IgD-negative memory B cell (primary cell): Measurements from ENCODE around the gene SLC4A8. TPM values are rescaled to one million over a fixed set of nuclear protein-coding genes. Genes with fewer than 3 reads are reported as not detected.

ENCODE experiments used
- H3K27ac Mint-ChIP-seq, 3 donors: one replicate each; pipeline ENCODE4 v1.8.0; 2020 to 2022; ENCODE audit warnings: mild to moderate bottlenecking in 3 of 3, mixed read lengths in 3 of 3, moderate library complexity in 1 of 3
- H3K27me3 Mint-ChIP-seq: one replicate; pipeline ENCODE4 v1.8.0; 2021; ENCODE audit warnings: mixed read lengths
- H3K36me3 Mint-ChIP-seq: one replicate; pipeline ENCODE4 v1.8.0; 2020; ENCODE audit warnings: mild to moderate bottlenecking, mixed read lengths
- H3K4me1 Mint-ChIP-seq, 3 donors: one replicate each; pipeline ENCODE4 v1.8.0; 2020 to 2022; ENCODE audit warnings: mixed read lengths in 3 of 3, mild to moderate bottlenecking in 1 of 3
- H3K4me3 Mint-ChIP-seq, 4 donors: one replicate each; pipeline ENCODE4 v1.8.0; 2020 to 2022; ENCODE audit warnings: mild to moderate bottlenecking in 4 of 4, mixed read lengths in 4 of 4, moderate library complexity in 3 of 4
- H3K9me3 Mint-ChIP-seq, 3 donors: one replicate each; pipeline ENCODE4 v1.8.0; 2020 to 2021; ENCODE audit warnings: mixed read lengths in 3 of 3, mild to moderate bottlenecking in 1 of 3
- polyA plus RNA-seq: library from polyadenylated mRNA; unstranded; fragments of 300-500 nt; fragmentation: Illumina TruSeq; gene quantifications from one replicate; pipeline ENCODE4 v1.2.3, GENCODE V29; 2021

SLC4A8 gene
- polyA plus RNA-seq, 1 donor from 2014 or later: 0.53 TPM

GRCh38 chr12:51405801-51406207 is 18.8 kb upstream of the SLC4A8 start:
- Mint-ChIP-seq H3K27ac (no peak overlapping the region), H3K27me3 (no peaks in the 10 kb centered on the region), H3K4me1 (no peaks in the 10 kb centered on the region), H3K36me3 (peaks cover 4% of the 10 kb centered on the region), H3K9me3 (no peaks in the 10 kb centered on the region), H3K4me3 (no peak overlapping the region)

GRCh38 chr12:51406290-51406689 is 18.3 kb upstream of the SLC4A8 start:
- Mint-ChIP-seq H3K36me3 (peaks cover 4% of the 10 kb centered on the region), H3K4me3 (no peak overlapping the region), H3K4me1 (no peaks in the 10 kb centered on the region), H3K27ac (no peak overlapping the region), H3K27me3 (no peaks in the 10 kb centered on the region), H3K9me3 (no peaks in the 10 kb centered on the region)

- peaks cover 2% of the 10 kb centered on the region for H3K36me3 Mint-ChIP-seq
- H3K27ac Mint-ChIP-seq: no peak overlapping the region
- H3K27me3 Mint-ChIP-seq: no peaks in the 10 kb centered on the region
- no peaks in the 10 kb centered on the region for H3K9me3 Mint-ChIP-seq
- no peaks in the 10 kb centered on the region for H3K4me1 Mint-ChIP-seq
- no peak overlapping the region for H3K4me3 Mint-ChIP-seq
Observed at GRCh38 chr12:51406859-51407258, 17.8 kb upstream of the SLC4A8 start.

GRCh38 chr12:51407604-51408003 is 17.0 kb upstream of the SLC4A8 start:
- Mint-ChIP-seq H3K27ac (no peak overlapping the region), H3K4me3 (no peak overlapping the region), H3K9me3 (no peaks in the 10 kb centered on the region), H3K27me3 (no peaks in the 10 kb centered on the region), H3K4me1 (peaks cover 0 to 2% (median 0%) of the 10 kb centered on the region in 3 donors), H3K36me3 (peaks cover 2% of the 10 kb centered on the region)

- Mint-ChIP-seq H3K4me3 (no peak overlapping the region), H3K9me3 (no peaks in the 10 kb centered on the region), H3K27me3 (no peaks in the 10 kb centered on the region), H3K4me1 (peaks cover 4 to 10% (median 6%) of the 10 kb centered on the region in 3 donors), H3K27ac (no peak overlapping the region), H3K36me3 (peaks cover 2% of the 10 kb centered on the region)
Observed at GRCh38 chr12:51409846-51410245, 14.8 kb upstream of the SLC4A8 start.

- peaks cover 4 to 10% (median 6%) of the 10 kb centered on the region in 3 donors for H3K4me1 Mint-ChIP-seq
- H3K9me3 Mint-ChIP-seq: no peaks in the 10 kb centered on the region
- no peaks in the 10 kb centered on the region for H3K27me3 Mint-ChIP-seq
- H3K36me3 Mint-ChIP-seq: peaks cover 2% of the 10 kb centered on the region
- H3K4me3 Mint-ChIP-seq: no peak overlapping the region
- H3K27ac Mint-ChIP-seq: no peak overlapping the region
Observed at GRCh38 chr12:51413149-51413548, 11.5 kb upstream of the SLC4A8 start.

- no peaks in the 10 kb centered on the region for H3K27me3 Mint-ChIP-seq
- peaks cover 4 to 10% (median 6%) of the 10 kb centered on the region in 3 donors for H3K4me1 Mint-ChIP-seq
- H3K9me3 Mint-ChIP-seq: no peaks in the 10 kb centered on the region
- peaks cover 2% of the 10 kb centered on the region for H3K36me3 Mint-ChIP-seq
- H3K27ac Mint-ChIP-seq: no peak overlapping the region
- H3K4me3 Mint-ChIP-seq: no peak overlapping the region
Observed at GRCh38 chr12:51413791-51414190, 10.8 kb upstream of the SLC4A8 start.

- Mint-ChIP-seq H3K36me3 (peaks cover 2% of the 10 kb centered on the region), H3K27me3 (no peaks in the 10 kb centered on the region), H3K9me3 (no peaks in the 10 kb centered on the region), H3K27ac (no peak overlapping the region), H3K4me3 (no peak overlapping the region), H3K4me1 (peaks cover 4 to 10% (median 6%) of the 10 kb centered on the region in 3 donors)
Observed at GRCh38 chr12:51415931-51416330, 8.7 kb upstream of the SLC4A8 start.

- peaks cover 2% of the 10 kb centered on the region for H3K36me3 Mint-ChIP-seq
- H3K27me3 Mint-ChIP-seq: no peaks in the 10 kb centered on the region
- H3K9me3 Mint-ChIP-seq: no peaks in the 10 kb centered on the region
- H3K27ac Mint-ChIP-seq: peak overlapping the region in 1 of 3 donors; percentile 12
- H3K4me1 Mint-ChIP-seq: peaks cover 4 to 6% (median 5%) of the 10 kb centered on the region in 3 donors
- no peak overlapping the region for H3K4me3 Mint-ChIP-seq
Observed at GRCh38 chr12:51417826-51418225, 6.8 kb upstream of the SLC4A8 start.

GRCh38 chr12:51419425-51420193 is 5.0 kb upstream of the SLC4A8 start:
- Mint-ChIP-seq H3K27ac (no peak overlapping the region), H3K9me3 (no peaks in the 10 kb centered on the region)

GRCh38 chr12:51421266-51421884 is 3.3 kb upstream of the SLC4A8 start:
- Mint-ChIP-seq H3K27ac (no peak overlapping the region), H3K9me3 (no peaks in the 10 kb centered on the region), H3K4me3 (no peak overlapping the region), H3K4me1 (peaks cover 4 to 23% (median 6%) of the 10 kb centered on the region in 3 donors), H3K36me3 (no peaks in the 10 kb centered on the region), H3K27me3 (no peaks in the 10 kb centered on the region)

More at GRCh38 chr12:51419425-51420193, 5.0 kb upstream of the SLC4A8 start:
- Mint-ChIP-seq H3K4me1 (peaks cover 4 to 12% (median 4%) of the 10 kb centered on the region in 3 donors), H3K27me3 (no peaks in the 10 kb centered on the region), H3K36me3 (no peaks in the 10 kb centered on the region), H3K4me3 (peak overlapping the region in 1 of 4 donors; percentile 32)

- H3K27me3 Mint-ChIP-seq: no peaks in the 10 kb centered on the region
- peak overlapping the region; percentile 77 to 87 (median 80) for H3K4me3 Mint-ChIP-seq
- no peaks in the 10 kb centered on the region for H3K36me3 Mint-ChIP-seq
- no peaks in the 10 kb centered on the region for H3K9me3 Mint-ChIP-seq
- H3K27ac Mint-ChIP-seq: peak overlapping the region in 1 of 3 donors; percentile 16
- H3K4me1 Mint-ChIP-seq: peaks cover 6 to 25% (median 8%) of the 10 kb centered on the region in 3 donors
Observed at GRCh38 chr12:51424094-51424661, 453 bp upstream of the SLC4A8 start.

GRCh38 chr12:51428256-51428655 is 3.6 kb downstream of the SLC4A8 start:
- no peak overlapping the region for H3K27ac Mint-ChIP-seq

GRCh38 chr12:51429700-51430099 is 5.1 kb downstream of the SLC4A8 start:
- H3K27me3 Mint-ChIP-seq: no peaks in the 10 kb centered on the region
- H3K9me3 Mint-ChIP-seq: no peaks in the 10 kb centered on the region
- no peaks in the 10 kb centered on the region for H3K36me3 Mint-ChIP-seq
- H3K4me1 Mint-ChIP-seq: peaks cover 10 to 18% (median 16%) of the 10 kb centered on the region in 3 donors
- H3K4me3 Mint-ChIP-seq: no peak overlapping the region
- no peak overlapping the region for H3K27ac Mint-ChIP-seq

More at GRCh38 chr12:51428256-51428655, 3.6 kb downstream of the SLC4A8 start:
- Mint-ChIP-seq H3K27me3 (no peaks in the 10 kb centered on the region), H3K9me3 (no peaks in the 10 kb centered on the region), H3K36me3 (no peaks in the 10 kb centered on the region), H3K4me3 (peak overlapping the region in 2 of 4 donors; percentile 19 to 21), H3K4me1 (peaks cover 14 to 27% (median 19%) of the 10 kb centered on the region in 3 donors)

GRCh38 chr12:51430196-51430895 is 5.7 kb downstream of the SLC4A8 start:
- Mint-ChIP-seq H3K27me3 (no peaks in the 10 kb centered on the region), H3K9me3 (no peaks in the 10 kb centered on the region), H3K36me3 (no peaks in the 10 kb centered on the region), H3K27ac (no peak overlapping the region), H3K4me1 (peaks cover 10 to 16% (median 14%) of the 10 kb centered on the region in 3 donors), H3K4me3 (no peak overlapping the region)
